Occipital lobe (tissue), 2 donors: Measurements from ENCODE around the gene ELF4. TPM values are rescaled to one million over a fixed set of nuclear protein-coding genes. Genes with fewer than 3 reads are reported as not detected.

Experiments used
- DNase-seq: peaks from one replicate; lab custom pipeline; 2025; lab: John Stamatoyannopoulos, UW
- total RNA-seq: library from RNA; depleted of rRNA; stranded (reverse); fragments of >200 nt; gene quantifications from one replicate; pipeline ENCODE4 v1.2.3, GENCODE V29; 2014

ELF4 gene
- total RNA-seq, 1 donor from 2014 or later: 0.31 TPM

GRCh38 chrX:130051176-130051845, 59.0 kb downstream of the ELF4 start:
- DNase-seq: no peak

GRCh38 chrX:130049821-130050220, 60.5 kb downstream of the ELF4 start:
- no peak for DNase-seq

- no peak for DNase-seq
These were observed 61.5 kb downstream of the ELF4 start for GRCh38 chrX:130048686-130049222.

- DNase-seq: no peak
These were observed 62.9 kb downstream of the ELF4 start for GRCh38 chrX:130047416-130047815.

- DNase-seq: no peak
These were observed 70.5 kb downstream of the ELF4 start for GRCh38 chrX:130039847-130040246.

- no peak for DNase-seq
These were observed 76.1 kb downstream of the ELF4 start for GRCh38 chrX:130034178-130034577.

GRCh38 chrX:130032552-130032951, 77.7 kb downstream of the ELF4 start:
- DNase-seq: no peak

- no peak for DNase-seq
These were observed 79.5 kb downstream of the ELF4 start for GRCh38 chrX:130030826-130031225.

GRCh38 chrX:130028196-130028595, 82.1 kb downstream of the ELF4 start:
- no peak for DNase-seq

GRCh38 chrX:130027569-130027968, 82.7 kb downstream of the ELF4 start:
- no peak for DNase-seq

GRCh38 chrX:130025256-130025655, 85.0 kb downstream of the ELF4 start:
- DNase-seq: no peak

- DNase-seq: no peak
These were observed 86.2 kb downstream of the ELF4 start for GRCh38 chrX:130024127-130024526.

- no peak for DNase-seq
These were observed 89.5 kb downstream of the ELF4 start for GRCh38 chrX:130020661-130021324.

GRCh38 chrX:130018143-130018542, 92.2 kb downstream of the ELF4 start:
- no peak for DNase-seq

- DNase-seq: no peak
These were observed 95.1 kb downstream of the ELF4 start for GRCh38 chrX:130015181-130015580.

Other genes starting within 250 kb of the ELF4 start
- gene UTP14A, start 204.3 kb downstream of the ELF4 start, total RNA-seq: 11.7 TPM
- gene BCORL1, start 127.9 kb downstream of the ELF4 start, total RNA-seq: 3.7 TPM
- 8.6 TPM for gene AIFM1, start 55.3 kb upstream of the ELF4 start, total RNA-seq
- 36.5 TPM for gene RAB33A, start 61.5 kb upstream of the ELF4 start, total RNA-seq
- gene ZNF280C, start 158.4 kb upstream of the ELF4 start, total RNA-seq: 13.9 TPM
- 20.0 TPM for gene SLC25A14, start 229.4 kb upstream of the ELF4 start, total RNA-seq